CD4-positive, alpha-beta T cell treated with Interferon alpha-2 for 1 hour (primary cell): Measurements from ENCODE around the gene ZSWIM8.

ENCODE experiments used
- DNase-seq, 2 donors: peaks; one replicate each; pipeline ENCODE4 v3.0.0-alpha.2; 2020 to 2022

ZSWIM8 gene

DNA sequence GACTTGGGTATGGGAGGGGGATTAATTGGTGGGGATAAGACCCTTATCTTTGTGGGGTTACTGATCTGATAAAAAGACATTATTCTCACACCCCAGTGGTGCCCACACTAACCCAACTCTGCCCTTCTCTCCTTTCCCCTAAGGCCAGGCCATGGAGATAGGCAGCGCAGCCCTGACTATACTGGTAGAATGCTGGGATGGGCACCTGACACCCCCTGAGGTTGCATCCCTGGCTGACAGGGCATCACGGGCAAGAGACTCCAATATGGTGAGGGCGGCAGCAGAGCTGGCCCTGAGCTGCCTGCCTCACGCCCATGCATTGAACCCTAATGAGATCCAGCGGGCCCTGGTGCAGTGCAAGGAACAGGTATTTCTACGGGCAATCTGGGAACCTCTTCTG lies 12.7 kb downstream of the ZSWIM8 start:
- DNase-seq: no peak

DNA sequence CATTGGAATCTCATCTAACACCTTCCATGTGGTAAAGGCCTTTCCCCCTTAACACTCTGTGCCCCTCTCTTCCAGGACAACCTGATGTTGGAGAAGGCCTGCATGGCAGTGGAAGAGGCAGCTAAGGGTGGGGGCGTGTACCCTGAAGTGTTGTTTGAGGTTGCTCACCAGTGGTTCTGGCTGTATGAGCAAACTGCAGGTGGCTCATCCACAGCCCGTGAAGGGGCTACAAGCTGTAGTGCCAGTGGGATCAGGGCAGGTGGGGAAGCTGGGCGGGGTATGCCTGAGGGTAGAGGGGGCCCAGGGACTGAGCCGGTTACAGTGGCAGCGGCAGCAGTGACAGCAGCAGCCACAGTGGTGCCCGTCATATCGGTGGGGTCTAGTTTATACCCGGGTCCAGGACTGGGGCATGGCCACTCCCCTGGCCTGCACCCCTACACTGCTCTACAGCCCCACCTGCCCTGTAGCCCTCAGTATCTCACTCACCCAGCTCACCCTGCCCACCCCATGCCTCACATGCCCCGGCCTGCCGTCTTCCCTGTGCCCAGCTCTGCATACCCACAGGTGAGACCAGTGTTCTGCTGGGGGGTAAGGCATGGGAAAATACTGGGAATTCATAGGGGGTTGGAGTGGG lies 13.6 kb downstream of the ZSWIM8 start:
- no peak for DNase-seq

DNA sequence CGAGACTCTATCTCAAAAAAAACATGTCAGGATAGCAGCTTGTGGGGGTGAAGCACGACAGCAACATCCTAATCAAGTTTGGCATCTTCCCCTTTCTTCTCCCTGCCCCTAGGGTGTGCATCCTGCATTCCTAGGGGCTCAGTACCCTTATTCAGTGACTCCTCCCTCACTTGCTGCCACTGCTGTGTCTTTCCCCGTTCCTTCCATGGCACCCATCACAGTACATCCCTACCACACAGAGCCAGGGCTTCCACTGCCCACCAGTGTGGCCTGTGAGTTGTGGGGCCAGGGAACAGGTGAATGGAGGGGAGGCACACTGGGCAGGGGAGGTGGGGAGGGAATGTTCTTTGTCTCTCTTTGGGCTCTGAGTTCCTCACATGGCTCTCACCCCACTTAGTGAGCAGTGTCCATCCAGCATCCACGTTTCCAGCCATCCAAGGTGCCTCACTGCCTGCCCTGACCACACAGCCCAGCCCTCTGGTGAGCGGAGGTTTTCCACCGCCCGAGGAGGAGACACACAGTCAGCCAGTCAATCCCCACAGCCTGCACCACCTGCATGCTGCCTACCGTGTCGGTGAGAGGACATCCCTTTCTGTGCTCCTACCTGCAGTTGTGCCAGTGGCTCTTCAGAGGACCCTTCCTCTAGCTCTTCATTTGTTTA lies 14.6 kb downstream of the ZSWIM8 start:
- no peak for DNase-seq

DNA sequence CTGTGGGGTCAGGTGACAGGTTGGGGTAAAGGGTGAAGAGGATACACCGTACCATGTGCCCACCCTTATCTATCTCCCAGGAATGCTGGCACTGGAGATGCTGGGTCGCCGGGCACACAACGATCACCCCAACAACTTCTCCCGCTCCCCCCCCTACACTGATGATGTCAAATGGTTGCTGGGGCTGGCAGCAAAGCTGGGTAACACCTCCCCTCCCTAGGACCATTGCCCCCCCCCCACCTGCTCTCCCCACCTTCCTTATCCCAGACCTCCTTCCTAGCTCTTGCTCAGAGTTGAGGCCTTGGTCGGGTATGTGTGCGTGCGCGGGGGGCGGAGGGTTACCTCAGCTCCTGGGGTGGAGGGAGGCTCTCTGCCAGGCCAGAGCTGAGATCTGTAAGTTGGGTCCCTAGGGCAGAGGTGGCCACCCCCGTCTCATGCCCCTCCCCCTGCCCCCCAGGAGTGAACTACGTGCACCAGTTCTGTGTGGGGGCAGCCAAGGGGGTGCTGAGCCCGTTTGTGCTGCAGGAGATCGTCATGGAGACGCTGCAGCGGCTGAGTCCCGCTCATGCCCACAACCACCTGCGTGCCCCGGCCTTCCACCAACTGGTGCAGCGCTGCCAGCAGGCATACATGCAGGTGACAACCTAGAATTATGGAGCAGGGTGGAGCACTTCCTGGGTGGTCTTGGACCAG lies 15.3 kb downstream of the ZSWIM8 start:
- no peak for DNase-seq

DNA sequence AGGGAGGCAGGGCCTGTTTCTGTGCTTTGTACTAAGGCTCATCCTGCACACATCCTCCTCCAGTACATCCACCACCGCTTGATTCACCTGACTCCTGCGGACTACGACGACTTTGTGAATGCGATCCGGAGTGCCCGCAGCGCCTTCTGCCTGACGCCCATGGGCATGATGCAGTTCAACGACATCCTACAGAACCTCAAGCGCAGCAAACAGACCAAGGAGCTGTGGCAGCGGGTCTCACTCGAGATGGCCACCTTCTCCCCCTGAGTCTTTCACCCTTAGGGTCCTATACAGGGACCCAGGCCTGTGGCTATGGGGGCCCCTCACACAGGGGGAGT lies 15.8 kb downstream of the ZSWIM8 start:
- DNase-seq: no peak

DNA sequence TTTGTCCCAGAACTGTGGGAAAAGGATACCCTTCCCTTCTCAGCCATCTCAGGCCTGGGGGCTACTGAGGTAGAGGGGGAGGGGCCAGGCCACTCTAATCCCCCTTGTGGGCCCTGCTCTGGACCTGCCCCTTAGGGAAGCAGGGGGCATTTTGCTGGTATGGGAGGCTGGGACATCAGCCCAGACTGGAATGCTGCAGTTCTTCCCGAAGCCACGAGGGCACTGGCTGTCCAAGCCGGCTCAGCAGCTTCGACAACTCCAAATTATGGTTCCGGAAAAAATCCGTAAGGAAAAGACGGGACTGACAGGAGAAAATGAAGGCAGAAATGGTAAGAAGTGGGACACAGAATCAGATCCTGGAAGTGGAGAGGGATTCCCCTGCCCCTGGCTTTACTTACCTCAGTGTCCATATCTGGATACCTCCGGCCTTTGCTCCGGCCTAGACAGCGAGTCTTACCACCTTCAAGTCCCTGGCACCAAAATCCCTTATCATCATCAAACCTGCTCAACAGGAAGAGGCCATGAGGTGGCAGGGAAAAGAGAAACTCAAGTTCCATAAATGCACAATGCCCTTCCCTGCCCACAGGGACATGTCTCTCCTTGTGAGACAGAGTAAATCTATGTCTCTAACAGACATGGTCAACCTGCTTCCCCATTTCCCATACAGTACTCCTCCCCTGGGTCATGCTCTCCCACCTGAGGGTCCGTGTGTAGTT lies 17.0 kb downstream of the ZSWIM8 start:
- no peak for DNase-seq

DNA sequence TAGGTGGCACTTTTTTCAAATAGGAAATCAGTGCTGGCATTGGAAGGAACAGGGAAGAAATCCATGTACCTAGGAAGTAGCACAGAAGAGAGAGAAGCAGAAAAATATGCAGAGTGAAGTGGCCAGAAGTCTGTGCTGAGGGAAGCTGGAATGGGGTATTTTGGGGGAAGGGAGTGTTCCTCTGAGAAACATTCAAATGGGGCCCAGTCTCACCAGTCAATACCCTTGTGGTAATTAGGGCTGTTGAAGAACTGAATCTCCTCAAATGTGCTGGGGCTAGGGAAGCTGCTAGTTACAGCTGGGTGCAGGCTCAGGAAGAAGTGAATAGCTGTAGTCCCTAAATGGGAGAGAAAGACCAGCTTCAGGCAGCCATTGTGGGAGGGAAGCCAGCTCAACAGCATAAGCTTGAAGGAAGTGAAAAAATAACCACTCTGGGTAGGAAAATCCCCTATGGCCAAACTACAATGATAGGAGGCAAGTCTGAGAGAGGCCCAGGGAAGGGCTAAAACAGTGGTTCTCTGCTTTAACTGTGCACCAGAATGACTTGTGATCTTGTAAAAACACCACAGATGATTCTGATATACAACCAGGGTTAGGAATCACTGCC lies 18.4 kb downstream of the ZSWIM8 start:
- no peak for DNase-seq

DNA sequence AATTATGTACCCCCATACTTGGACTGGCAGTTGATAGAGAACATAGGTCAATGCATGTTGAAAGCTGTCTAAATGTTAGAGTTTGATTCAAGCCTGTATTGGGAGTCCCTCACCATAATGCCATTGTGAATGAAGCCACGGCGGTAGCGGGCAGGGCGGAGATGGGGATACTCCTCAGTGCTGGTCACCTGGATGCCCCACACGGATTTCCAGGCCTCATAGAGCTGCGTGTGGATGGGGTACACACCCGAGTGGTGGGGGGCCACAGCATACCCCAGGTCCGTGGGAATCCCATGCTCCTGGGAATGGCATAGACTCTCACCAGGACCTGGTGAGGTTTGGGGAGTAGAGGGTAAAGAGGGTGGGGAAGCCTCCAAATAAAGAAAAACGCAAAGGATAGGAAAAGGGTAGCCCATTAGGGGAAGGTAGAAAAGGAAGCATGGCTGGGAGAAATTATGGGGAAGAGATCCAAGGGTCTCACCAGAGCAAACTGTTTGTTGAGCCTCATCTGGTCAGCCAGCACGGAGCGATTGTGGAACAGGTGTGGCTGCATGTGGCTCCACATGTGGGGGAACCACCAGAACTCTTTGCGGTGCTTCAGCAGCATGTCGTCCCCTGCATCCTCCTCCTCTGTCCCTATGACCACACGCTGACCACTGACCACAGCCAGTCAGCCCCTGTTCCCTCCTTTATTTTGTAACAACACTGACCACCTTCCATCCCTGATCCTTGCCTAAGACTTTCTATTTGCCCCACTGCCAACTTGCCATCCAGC lies 21.0 kb downstream of the ZSWIM8 start:
- no peak for DNase-seq

DNA sequence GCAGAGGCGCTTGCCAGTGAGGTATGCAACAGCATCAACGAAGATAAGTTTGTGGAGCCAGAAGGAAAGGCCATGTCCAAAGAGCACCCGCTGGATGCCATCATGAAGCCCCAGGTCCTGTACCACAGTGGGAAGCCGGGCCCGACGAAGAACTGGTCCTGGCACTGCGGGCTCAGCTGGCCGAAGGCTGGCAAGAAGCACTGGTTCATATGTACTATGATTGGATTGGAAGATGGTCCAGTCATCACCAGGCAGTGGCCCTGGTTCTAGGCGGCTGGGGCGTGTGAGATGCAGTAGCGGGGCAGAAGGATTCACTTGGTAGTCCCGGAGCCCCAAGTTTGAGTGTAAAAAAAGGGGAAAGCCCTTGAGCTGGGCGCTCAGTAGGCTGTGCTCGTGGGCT lies 22.1 kb downstream of the ZSWIM8 start:
- no peak for DNase-seq

DNA sequence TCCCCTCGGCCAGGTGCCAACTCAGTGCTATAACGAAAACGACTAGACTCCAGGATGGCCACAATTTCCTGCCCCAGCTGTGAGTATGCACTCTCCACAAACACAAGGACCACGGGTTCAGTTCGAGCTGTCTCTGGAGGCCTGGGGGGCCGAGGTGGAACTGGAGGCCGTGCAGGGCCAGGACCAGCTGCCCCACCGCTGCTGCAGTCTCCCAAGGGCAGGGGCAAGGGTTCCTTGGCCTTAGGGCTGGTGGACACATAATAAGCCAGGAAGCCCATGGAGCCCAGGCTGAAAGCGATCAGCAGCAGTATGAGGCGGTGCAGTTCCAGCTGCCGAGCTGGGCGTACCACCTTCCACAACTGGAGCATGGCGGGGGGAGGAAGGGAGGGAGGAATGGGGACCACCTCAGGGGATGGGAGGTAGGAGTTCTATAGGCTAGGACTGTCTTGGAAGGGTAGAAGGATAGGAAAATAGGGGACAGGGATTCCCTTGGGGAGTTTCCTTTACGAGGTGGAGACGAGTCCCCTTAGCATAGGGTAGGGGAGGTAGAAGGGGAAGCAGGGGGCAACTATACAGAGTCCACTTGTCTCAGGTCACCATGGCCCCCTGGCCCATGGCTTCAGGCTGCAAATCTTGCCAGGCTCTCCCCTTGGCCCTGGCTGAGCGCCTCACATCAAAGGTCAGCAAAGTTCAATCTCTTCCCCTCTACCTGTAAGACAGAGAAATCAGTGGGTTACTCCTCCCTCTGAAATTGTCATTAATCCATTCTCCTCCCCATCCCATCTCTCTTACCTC lies 22.8 kb downstream of the ZSWIM8 start:
- no peak for DNase-seq

DNA sequence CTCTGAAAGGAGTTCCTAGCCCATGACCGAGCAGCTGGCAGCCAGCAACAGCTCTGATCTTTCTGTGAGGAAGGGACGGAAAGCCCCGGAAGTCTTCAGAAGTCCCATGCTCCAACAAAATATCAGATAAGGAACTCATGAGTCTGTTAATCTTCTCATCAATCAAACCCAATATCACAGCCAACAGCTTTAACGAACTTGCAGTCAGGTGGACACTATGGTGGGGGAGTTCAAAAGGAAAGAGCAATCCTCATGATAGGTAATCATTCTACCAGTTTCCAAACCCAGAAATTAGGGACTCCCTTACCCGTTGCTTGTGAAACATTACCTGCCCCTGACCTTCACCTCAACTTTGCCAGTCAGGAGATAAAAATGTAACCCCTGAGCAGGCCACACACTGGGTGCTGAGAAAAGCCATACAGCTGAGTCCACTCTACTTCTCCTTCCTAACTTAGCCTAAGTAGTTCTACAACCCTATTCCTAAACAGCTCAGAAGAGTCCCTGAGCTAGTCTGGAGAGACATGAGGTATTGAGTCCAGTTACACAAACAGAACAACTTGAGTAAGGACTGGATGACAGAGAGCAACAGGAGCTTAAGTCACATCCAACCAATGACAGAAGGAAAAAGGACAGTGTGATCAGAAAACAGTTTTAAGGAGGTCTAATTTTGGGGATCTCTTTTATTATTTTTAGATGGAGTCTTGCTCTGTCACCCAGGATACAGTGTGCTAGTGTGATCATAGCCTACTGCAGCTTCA lies 23.8 kb downstream of the ZSWIM8 start:
- DNase-seq: no peak

DNA sequence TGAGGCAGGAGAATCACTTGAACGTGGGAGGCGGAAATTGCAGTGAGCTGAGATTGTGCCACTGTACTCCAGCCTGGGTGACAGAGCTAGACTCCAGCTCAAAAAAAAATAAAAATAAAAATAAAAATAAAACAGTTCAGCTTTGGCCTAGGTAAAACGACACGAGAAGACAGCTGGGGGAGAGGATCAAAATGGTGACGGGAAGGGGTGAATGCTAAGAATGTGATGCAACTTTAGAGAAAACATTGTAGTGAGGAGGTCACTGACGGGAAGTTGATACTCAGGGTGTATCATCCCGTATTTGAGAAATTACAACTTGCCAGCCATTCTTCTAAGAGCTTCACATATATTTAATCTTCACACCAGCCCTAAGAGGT lies 24.9 kb downstream of the ZSWIM8 start:
- DNase-seq: peak; percentile 56 to 62

DNA sequence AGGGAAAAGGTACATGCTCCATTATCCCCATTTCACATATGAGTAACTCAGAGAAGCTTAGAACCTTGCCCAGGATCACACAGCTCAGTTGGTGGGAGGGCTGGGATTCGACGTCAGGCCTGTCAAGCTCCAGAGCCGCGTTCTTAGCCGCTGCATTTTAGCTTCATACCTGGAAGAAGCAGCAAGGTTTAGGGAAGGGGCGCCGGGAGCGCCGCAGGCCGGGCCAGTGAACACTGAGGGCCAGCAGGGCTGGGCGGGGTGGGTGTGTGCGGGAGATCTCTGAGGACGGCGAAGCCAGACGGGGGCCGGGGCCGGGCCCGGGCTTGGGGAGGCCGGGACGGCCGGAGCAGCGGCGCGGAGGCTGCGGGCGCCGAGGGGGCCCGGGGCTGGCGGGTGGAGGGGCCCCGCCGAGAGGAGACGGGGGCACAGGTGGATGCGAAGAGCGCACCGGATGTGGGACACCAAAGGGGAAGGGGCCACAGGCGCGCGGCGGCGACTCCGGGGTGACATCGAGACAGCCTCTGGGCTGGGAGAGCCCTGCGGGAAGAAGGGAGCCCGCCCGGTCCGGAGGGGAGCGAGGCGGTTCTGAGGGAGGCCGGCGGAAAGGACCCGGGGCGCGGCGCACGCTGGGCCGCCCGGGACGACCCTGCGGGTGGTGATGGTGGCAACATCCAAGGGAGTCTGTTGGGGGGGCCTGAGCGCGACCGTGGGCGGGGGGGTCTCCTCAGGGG lies 25.5 kb downstream of the ZSWIM8 start:
- DNase-seq: peak; percentile 64 to 76

DNA sequence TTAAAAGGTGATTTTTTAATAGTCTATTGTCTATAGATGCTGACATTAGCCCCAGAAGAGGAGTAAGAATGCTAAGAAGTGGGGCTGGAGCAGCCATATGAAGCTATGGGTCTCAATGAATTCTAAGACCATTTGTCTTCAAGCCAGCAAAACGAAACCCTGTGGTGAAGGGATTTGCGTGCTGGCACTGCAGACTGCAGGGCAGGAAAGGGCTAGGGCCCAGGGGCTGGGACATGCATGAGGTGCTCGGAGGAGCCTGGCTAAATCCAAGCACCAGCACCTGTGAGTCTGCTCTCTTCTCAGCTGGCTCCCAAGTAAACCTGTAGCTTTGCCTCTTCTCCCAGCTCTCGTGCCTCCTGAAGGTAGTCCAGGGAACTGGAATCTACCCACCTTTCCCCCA lies 27.3 kb downstream of the ZSWIM8 start:
- DNase-seq: no peak

DNA sequence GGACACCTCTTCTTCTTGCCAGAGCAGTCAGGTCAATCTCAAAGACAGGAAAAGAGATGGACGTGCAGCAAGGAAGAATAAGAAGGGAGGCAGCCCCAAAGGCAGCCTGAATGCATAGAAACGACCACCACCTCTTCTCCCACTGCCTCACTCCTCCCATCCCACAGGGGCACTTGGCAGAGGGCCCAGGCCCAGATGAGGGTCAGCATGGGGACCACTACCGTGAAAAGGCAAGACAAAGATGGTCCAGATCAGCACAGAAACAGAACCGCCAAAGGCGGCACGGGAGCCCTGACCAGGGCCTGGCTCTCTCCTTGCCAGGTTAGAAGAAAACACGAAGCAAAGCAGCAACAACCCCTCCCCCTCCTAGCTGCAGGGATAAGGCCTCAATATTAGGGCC lies 27.9 kb downstream of the ZSWIM8 start:
- DNase-seq: no peak

DNA sequence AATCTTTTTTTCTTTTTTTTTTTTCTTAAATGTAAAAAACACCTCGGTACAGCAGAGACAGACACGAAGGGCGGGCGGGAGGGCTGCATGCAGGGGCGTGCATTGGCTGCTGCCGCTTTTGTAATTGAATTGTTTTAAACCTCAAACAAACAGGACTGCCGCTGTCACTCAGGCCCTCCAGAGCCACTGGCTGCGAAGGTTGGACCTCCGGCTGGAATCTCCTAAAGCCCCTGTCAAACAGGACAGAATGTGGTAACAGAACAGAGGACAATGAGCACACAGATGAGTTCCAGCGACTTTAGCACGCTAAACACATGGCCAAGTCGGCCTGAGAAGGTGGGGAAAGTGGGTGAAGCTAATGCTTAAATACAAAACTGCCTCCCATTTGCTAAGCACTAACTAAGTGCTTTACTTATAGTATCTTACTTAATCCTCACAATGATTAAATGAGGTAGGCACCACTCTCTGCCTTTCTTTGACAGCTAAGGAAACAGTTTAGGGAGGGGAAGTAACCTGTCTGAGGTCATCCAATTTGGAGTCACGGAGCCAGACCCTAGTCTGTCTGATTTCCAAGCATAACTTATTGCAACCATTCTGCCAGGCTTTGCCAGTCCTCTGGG lies 29.0 kb downstream of the ZSWIM8 start:
- no peak for DNase-seq

DNA sequence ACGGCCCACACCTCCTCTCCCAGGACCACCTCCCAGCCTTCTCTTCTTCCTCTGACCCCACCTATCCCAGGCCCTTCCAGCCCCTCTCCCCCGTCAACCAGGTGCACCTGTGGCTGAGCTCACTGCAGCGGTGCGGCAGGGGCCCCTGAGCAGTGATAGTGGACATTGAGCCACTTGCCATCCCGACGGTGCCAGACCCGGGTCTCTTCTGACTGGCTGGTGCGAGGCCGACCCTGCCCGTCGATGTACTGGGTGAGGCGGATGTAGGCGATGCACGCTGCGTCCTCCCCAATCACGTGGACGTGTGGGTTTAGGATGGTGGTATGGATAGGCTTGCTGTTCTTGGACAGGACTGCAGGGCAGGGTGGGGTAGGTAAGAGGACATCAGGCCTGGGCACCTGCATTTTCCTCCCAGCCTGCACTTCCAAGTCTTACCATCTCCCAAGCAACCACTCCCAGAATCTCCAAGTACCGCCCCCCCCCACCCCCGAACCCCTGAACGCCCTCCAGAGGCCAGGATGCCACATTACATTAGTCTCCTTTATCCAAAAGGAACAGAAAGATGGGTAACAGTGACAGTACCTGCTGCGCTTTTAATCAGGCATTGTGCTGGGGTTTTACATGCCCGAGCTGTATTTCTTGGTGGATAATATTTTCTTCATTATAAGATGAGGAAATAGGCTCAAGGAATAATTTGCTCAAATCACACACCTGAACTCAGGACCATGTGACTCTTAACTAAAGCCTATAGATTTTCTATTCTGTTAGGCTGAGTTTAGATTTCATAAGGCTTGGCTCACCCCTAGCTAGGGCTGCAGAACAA lies 29.7 kb downstream of the ZSWIM8 start:
- DNase-seq: no peak

DNA sequence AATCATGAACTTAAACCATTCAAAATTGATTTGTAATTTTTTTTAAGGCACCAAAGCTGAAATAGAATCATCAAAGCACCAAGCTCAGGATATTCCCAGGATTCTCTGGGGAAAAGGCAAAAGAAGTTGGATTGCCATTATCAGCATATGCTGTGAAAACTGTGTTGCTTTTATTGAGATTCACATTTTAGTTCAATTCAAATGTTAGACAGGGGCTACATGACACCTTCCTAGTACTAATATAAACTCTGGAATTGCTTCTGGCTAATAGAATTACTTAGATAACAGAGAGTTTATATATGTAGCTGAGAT lies 30.3 kb downstream of the ZSWIM8 start:
- DNase-seq: no peak
